ENCODE data around the gene SERPINA10.

Gene SERPINA10

GRCh38 chr14:94292872-94293577 lies at the start of gene SERPINA10:
Gene SERPINA10, minus strand, starts transcription at chr14:94293268. Its CDS starts 2,675 bp downstream, at chr14:94290593.
- Histone ChIP-seq H3K27me3 (replicated peaks; ENCODE audit: control insufficient read depth, insufficient read depth, low read length) (peaks cover 8% of the 10 kb centered on the region), H3K9ac (ENCODE audit: low read length) (no peak within 1 kb of the TSS), H3K4me3 (ENCODE audit: low read length) (no peak within 1 kb of the TSS), H3K36me3 (ENCODE audit: control insufficient read depth, insufficient read depth, low read length, severe bottlenecking) (no peaks in the 10 kb centered on the region), H3K4me1 (ENCODE audit: control insufficient read depth, insufficient read depth, low read length) (peaks cover 11% of the 10 kb centered on the region), H3K9me3 (ENCODE audit: control insufficient read depth, low read length) (no peaks in the 10 kb centered on the region)
- no peak for DNase-seq (ENCODE audit: low read depth)

- H3K4me1 ChIP-seq (ENCODE audit: control insufficient read depth, insufficient read depth, low read length), result peaks cover 42% of the 10 kb centered on the region
Measured at GRCh38 chr14:94342334-94342934, 49.4 kb upstream of the SERPINA10 start.

GRCh38 chr14:94341656-94342333 lies 48.7 kb upstream of the SERPINA10 start:
- H3K4me1 ChIP-seq (ENCODE audit: control insufficient read depth, insufficient read depth, low read length), result peaks cover 48% of the 10 kb centered on the region
- peak overlapping the region; percentile 42 for H3K4me3 ChIP-seq (ENCODE audit: low read length)
- H3K9ac ChIP-seq (ENCODE audit: low read length), result peak overlapping the region; percentile 32
- H3K27me3 ChIP-seq (replicated peaks; ENCODE audit: control insufficient read depth, insufficient read depth, low read length), result no peaks in the 10 kb centered on the region
- H3K36me3 ChIP-seq (ENCODE audit: control insufficient read depth, insufficient read depth, low read length, severe bottlenecking), result no peaks in the 10 kb centered on the region
- H3K9me3 ChIP-seq (ENCODE audit: control insufficient read depth, low read length), result no peaks in the 10 kb centered on the region
- DNase-seq (ENCODE audit: low read depth), result no peak

More at GRCh38 chr14:94342334-94342934, 49.4 kb upstream of the SERPINA10 start:
- Histone ChIP-seq H3K9me3 (ENCODE audit: control insufficient read depth, low read length) (no peaks in the 10 kb centered on the region), H3K9ac (ENCODE audit: low read length) (peak overlapping the region; percentile 32), H3K4me3 (ENCODE audit: low read length) (peak overlapping the region; percentile 42), H3K27me3 (replicated peaks; ENCODE audit: control insufficient read depth, insufficient read depth, low read length) (no peaks in the 10 kb centered on the region), H3K36me3 (ENCODE audit: control insufficient read depth, insufficient read depth, low read length, severe bottlenecking) (no peaks in the 10 kb centered on the region)
- DNase-seq (ENCODE audit: low read depth), result peak; percentile 99

- Histone ChIP-seq H3K27me3 (replicated peaks; ENCODE audit: control insufficient read depth, insufficient read depth, low read length) (no peaks in the 10 kb centered on the region), H3K4me1 (ENCODE audit: control insufficient read depth, insufficient read depth, low read length) (peaks cover 49% of the 10 kb centered on the region), H3K9me3 (ENCODE audit: control insufficient read depth, low read length) (no peaks in the 10 kb centered on the region), H3K4me3 (ENCODE audit: low read length) (no peak overlapping the region), H3K9ac (ENCODE audit: low read length) (no peak overlapping the region), H3K36me3 (ENCODE audit: control insufficient read depth, insufficient read depth, low read length, severe bottlenecking) (no peaks in the 10 kb centered on the region)
- no peak for DNase-seq (ENCODE audit: low read depth)
Measured at GRCh38 chr14:94340533-94340932, 47.5 kb upstream of the SERPINA10 start.

- H3K36me3 ChIP-seq (ENCODE audit: control insufficient read depth, insufficient read depth, low read length, severe bottlenecking), result no peaks in the 10 kb centered on the region
- H3K4me3 ChIP-seq (ENCODE audit: low read length), result no peak overlapping the region
- DNase-seq (ENCODE audit: low read depth), result no peak
- no peaks in the 10 kb centered on the region for H3K27me3 ChIP-seq (replicated peaks; ENCODE audit: control insufficient read depth, insufficient read depth, low read length)
- peaks cover 26% of the 10 kb centered on the region for H3K4me1 ChIP-seq (ENCODE audit: control insufficient read depth, insufficient read depth, low read length)
- no peaks in the 10 kb centered on the region for H3K9me3 ChIP-seq (ENCODE audit: control insufficient read depth, low read length)
- H3K9ac ChIP-seq (ENCODE audit: low read length), result no peak overlapping the region
Measured at GRCh38 chr14:94338023-94338422, 45.0 kb upstream of the SERPINA10 start.

- no peaks in the 10 kb centered on the region for H3K9me3 ChIP-seq (ENCODE audit: control insufficient read depth, low read length)
- no peak overlapping the region for H3K4me3 ChIP-seq (ENCODE audit: low read length)
- H3K9ac ChIP-seq (ENCODE audit: low read length), result no peak overlapping the region
- H3K4me1 ChIP-seq (ENCODE audit: control insufficient read depth, insufficient read depth, low read length), result peaks cover 19% of the 10 kb centered on the region
- peak; percentile 24 for DNase-seq (ENCODE audit: low read depth)
- H3K36me3 ChIP-seq (ENCODE audit: control insufficient read depth, insufficient read depth, low read length, severe bottlenecking), result no peaks in the 10 kb centered on the region
- H3K27me3 ChIP-seq (replicated peaks; ENCODE audit: control insufficient read depth, insufficient read depth, low read length), result no peaks in the 10 kb centered on the region
Measured at GRCh38 chr14:94337274-94337673, 44.2 kb upstream of the SERPINA10 start.

GRCh38 chr14:94334872-94335271 lies 41.8 kb upstream of the SERPINA10 start:
- no peak for DNase-seq (ENCODE audit: low read depth)
- no peak overlapping the region for H3K9ac ChIP-seq (ENCODE audit: low read length)

GRCh38 chr14:94332587-94332986 lies 39.5 kb upstream of the SERPINA10 start:
- Histone ChIP-seq H3K9ac (ENCODE audit: low read length) (no peak overlapping the region), H3K36me3 (ENCODE audit: control insufficient read depth, insufficient read depth, low read length, severe bottlenecking) (no peaks in the 10 kb centered on the region), H3K9me3 (ENCODE audit: control insufficient read depth, low read length) (no peaks in the 10 kb centered on the region), H3K27me3 (replicated peaks; ENCODE audit: control insufficient read depth, insufficient read depth, low read length) (no peaks in the 10 kb centered on the region), H3K4me1 (ENCODE audit: control insufficient read depth, insufficient read depth, low read length) (peaks cover 17% of the 10 kb centered on the region), H3K4me3 (ENCODE audit: low read length) (no peak overlapping the region)
- no peak for DNase-seq (ENCODE audit: low read depth)

More at GRCh38 chr14:94334872-94335271, 41.8 kb upstream of the SERPINA10 start:
- Histone ChIP-seq H3K4me1 (ENCODE audit: control insufficient read depth, insufficient read depth, low read length) (peaks cover 17% of the 10 kb centered on the region), H3K9me3 (ENCODE audit: control insufficient read depth, low read length) (no peaks in the 10 kb centered on the region), H3K36me3 (ENCODE audit: control insufficient read depth, insufficient read depth, low read length, severe bottlenecking) (no peaks in the 10 kb centered on the region), H3K4me3 (ENCODE audit: low read length) (no peak overlapping the region), H3K27me3 (replicated peaks; ENCODE audit: control insufficient read depth, insufficient read depth, low read length) (no peaks in the 10 kb centered on the region)

GRCh38 chr14:94332063-94332583 lies 39.1 kb upstream of the SERPINA10 start:
- Histone ChIP-seq H3K27me3 (replicated peaks; ENCODE audit: control insufficient read depth, insufficient read depth, low read length) (no peaks in the 10 kb centered on the region), H3K9me3 (ENCODE audit: control insufficient read depth, low read length) (no peaks in the 10 kb centered on the region), H3K9ac (ENCODE audit: low read length) (no peak overlapping the region), H3K36me3 (ENCODE audit: control insufficient read depth, insufficient read depth, low read length, severe bottlenecking) (no peaks in the 10 kb centered on the region), H3K4me3 (ENCODE audit: low read length) (no peak overlapping the region), H3K4me1 (ENCODE audit: control insufficient read depth, insufficient read depth, low read length) (peaks cover 13% of the 10 kb centered on the region)
- no peak for DNase-seq (ENCODE audit: low read depth)

- DNase-seq (ENCODE audit: low read depth), result no peak
- no peaks in the 10 kb centered on the region for H3K36me3 ChIP-seq (ENCODE audit: control insufficient read depth, insufficient read depth, low read length, severe bottlenecking)
- H3K4me3 ChIP-seq (ENCODE audit: low read length), result no peak overlapping the region
- H3K9me3 ChIP-seq (ENCODE audit: control insufficient read depth, low read length), result no peaks in the 10 kb centered on the region
- peaks cover 6% of the 10 kb centered on the region for H3K4me1 ChIP-seq (ENCODE audit: control insufficient read depth, insufficient read depth, low read length)
- no peak overlapping the region for H3K9ac ChIP-seq (ENCODE audit: low read length)
- H3K27me3 ChIP-seq (replicated peaks; ENCODE audit: control insufficient read depth, insufficient read depth, low read length), result no peaks in the 10 kb centered on the region
Measured at GRCh38 chr14:94331462-94331861, 38.4 kb upstream of the SERPINA10 start.

GRCh38 chr14:94330857-94331256 lies 37.8 kb upstream of the SERPINA10 start:
- no peaks in the 10 kb centered on the region for H3K36me3 ChIP-seq (ENCODE audit: control insufficient read depth, insufficient read depth, low read length, severe bottlenecking)
- DNase-seq (ENCODE audit: low read depth), result no peak
- H3K4me3 ChIP-seq (ENCODE audit: low read length), result no peak overlapping the region
- peaks cover 6% of the 10 kb centered on the region for H3K4me1 ChIP-seq (ENCODE audit: control insufficient read depth, insufficient read depth, low read length)
- no peak overlapping the region for H3K9ac ChIP-seq (ENCODE audit: low read length)
- H3K27me3 ChIP-seq (replicated peaks; ENCODE audit: control insufficient read depth, insufficient read depth, low read length), result no peaks in the 10 kb centered on the region
- H3K9me3 ChIP-seq (ENCODE audit: control insufficient read depth, low read length), result no peaks in the 10 kb centered on the region
